SU-DHL-6 (cell line): Measurements from ENCODE around the gene PHKB.
"Not testable (repeated sequence)": the region's sequence is repeated elsewhere in the genome, so short reads cannot be mapped to it uniquely, and the experiment has no call there.

Experiments
- H2AFZ ChIP-seq: fragments of 200-600 bp; sonication (generic); 2 replicates; pipeline ENCODE4 v1.6.1; 2014; ENCODE audit warnings: low read depth, mild to moderate bottlenecking, moderate library complexity, mixed read lengths, antibody characterized with exemption, low read length; ENCODE audit not compliant: severe bottlenecking
- H3F3A ChIP-seq: fragments of 200-600 bp; shearing (Covaris generic); 2 replicates; pipeline ENCODE4 v1.6.0; 2016; ENCODE audit warnings: antibody characterized with exemption, mild to moderate bottlenecking; ENCODE audit not compliant: insufficient read depth
- H3K27ac ChIP-seq: fragments of 200-600 bp; sonication (generic); 2 replicates; pipeline ENCODE4 v1.5.1; 2016; ENCODE audit warnings: low read depth, mild to moderate bottlenecking, low read length, moderate library complexity, mixed read lengths
- H3K27me3 ChIP-seq: fragments of 200-600 bp; sonication (generic), shearing (Covaris generic); 2 replicates; pipeline ENCODE4 v1.6.0; 2014; ENCODE audit warnings: mild to moderate bottlenecking, low read length
- H3K36me3 ChIP-seq: fragments of 200-600 bp; sonication (generic); 2 replicates; pipeline ENCODE4 v1.6.1; 2014; ENCODE audit warnings: mild to moderate bottlenecking, low read length, mixed read lengths
- H3K4me2 ChIP-seq: fragments of 300-600, 200-600 bp; shearing (Covaris generic), sonication (generic); 2 replicates; pipeline ENCODE4 v1.6.0; 2014; ENCODE audit warnings: low read length, low read depth, mild to moderate bottlenecking; ENCODE audit not compliant: poor library complexity, severe bottlenecking
- H3K4me3 ChIP-seq: fragments of 200-600 bp; sonication (generic); 2 replicates; pipeline ENCODE4 v1.5.1; 2014; ENCODE audit warnings: antibody characterized with exemption, low read length, mild to moderate bottlenecking, mixed read lengths; ENCODE audit not compliant: insufficient read depth, poor library complexity, severe bottlenecking
- H3K79me2 ChIP-seq: fragments of 200-600 bp; sonication (generic); 2 replicates; pipeline ENCODE4 v1.6.1; 2014; ENCODE audit warnings: mild to moderate bottlenecking, low read length, moderate library complexity; ENCODE audit not compliant: insufficient read depth
- H3K9ac ChIP-seq: fragments of 200-600 bp; sonication (generic); 2 replicates; pipeline ENCODE4 v1.7.0; 2014; ENCODE audit warnings: mild to moderate bottlenecking, low read length
- H3K9me2 ChIP-seq: fragments of 200-600 bp; sonication (generic); replicated peaks from 2 replicates; pipeline ENCODE4 v1.6.1; 2014; ENCODE audit warnings: low read length; ENCODE audit not compliant: insufficient read depth
- H3K9me3 ChIP-seq: fragments of 200-600 bp; sonication (generic); 2 replicates; pipeline ENCODE4 v1.6.1; 2014; ENCODE audit warnings: low read length, mixed read lengths; ENCODE audit not compliant: insufficient read depth
- H4K20me1 ChIP-seq: fragments of 200-600 bp; sonication (generic); 2 replicates; pipeline ENCODE4 v1.6.1; 2014; ENCODE audit warnings: low read depth, mild to moderate bottlenecking, antibody characterized with exemption, low read length, moderate library complexity, mixed read lengths
- EZH2phosphoT487 ChIP-seq: fragments of 200-600 bp; sonication (generic), shearing (Covaris generic); conservative IDR thresholded peaks from 2 replicates; pipeline ENCODE4 v1.6.1; 2018; ENCODE audit warnings: mild to moderate bottlenecking, antibody characterized with exemption, low read length, moderate library complexity, mixed read lengths
- TF ChIP-seq, protein P1 (sequence below): fragments of 200-600 bp; sonication (generic); IDR thresholded peaks from one replicate; pipeline ENCODE4 v1.5.1; 2017; ENCODE audit warnings: antibody characterized with exemption, mild to moderate bottlenecking, low read length, moderate library complexity; ENCODE audit not compliant: insufficient read depth, poor library complexity, severe bottlenecking

Gene PHKB

DNA sequence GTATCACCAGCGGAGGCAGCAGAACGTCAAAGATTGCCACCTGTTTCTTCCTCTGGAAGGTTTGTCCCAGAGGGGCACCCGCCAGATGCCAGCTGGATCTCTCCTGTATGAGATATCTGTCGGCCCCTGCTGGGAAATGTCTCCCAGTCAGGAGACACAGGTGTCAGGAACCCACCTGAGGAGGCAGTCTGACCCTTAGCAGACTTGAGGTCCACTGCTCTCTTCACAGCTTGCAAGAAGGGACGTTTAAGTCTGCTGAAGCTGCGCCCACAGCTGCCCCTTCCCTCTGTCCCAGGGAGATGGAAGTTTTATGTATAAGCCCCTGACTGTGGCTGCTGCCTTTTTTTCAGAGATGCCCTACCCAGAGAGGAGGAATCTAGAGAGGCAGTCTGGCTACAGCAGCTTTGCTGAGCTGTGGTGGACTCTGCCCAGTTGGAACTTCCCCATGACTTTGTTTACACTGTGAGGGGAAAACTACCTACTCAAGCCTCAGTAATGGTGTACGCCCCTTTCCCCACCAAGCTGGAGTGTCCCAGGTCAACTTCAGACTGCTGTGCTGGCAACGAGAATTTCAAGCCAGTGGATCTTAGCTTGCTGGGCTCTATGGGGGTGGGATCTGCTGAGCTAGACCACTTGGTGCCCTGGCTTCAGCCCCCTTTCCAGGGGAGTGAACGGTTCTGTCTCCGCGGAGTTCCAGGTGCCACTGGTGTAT lies 92.9 kb downstream of the PHKB start:
- no peak overlapping the region for H3K27ac ChIP-seq
- 0 out of 2 replicates have a peak, but pooled peaks cover 4% of the 10 kb centered on the region for H3K36me3 ChIP-seq
- no peaks in the 10 kb centered on the region for H3K9me3 ChIP-seq
- no peak overlapping the region for H3K9ac ChIP-seq
- H3K4me2 ChIP-seq: no peak overlapping the region
- H3K4me3 ChIP-seq: no peak overlapping the region
- no peaks in the 10 kb centered on the region for H3F3A ChIP-seq
- no peak for TF ChIP-seq EZH2phosphoT487
- TF ChIP-seq, protein P1, sequence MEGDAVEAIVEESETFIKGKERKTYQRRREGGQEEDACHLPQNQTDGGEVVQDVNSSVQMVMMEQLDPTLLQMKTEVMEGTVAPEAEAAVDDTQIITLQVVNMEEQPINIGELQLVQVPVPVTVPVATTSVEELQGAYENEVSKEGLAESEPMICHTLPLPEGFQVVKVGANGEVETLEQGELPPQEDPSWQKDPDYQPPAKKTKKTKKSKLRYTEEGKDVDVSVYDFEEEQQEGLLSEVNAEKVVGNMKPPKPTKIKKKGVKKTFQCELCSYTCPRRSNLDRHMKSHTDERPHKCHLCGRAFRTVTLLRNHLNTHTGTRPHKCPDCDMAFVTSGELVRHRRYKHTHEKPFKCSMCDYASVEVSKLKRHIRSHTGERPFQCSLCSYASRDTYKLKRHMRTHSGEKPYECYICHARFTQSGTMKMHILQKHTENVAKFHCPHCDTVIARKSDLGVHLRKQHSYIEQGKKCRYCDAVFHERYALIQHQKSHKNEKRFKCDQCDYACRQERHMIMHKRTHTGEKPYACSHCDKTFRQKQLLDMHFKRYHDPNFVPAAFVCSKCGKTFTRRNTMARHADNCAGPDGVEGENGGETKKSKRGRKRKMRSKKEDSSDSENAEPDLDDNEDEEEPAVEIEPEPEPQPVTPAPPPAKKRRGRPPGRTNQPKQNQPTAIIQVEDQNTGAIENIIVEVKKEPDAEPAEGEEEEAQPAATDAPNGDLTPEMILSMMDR: no peak
- H3K79me2 ChIP-seq: no peaks in the 10 kb centered on the region
- H4K20me1 ChIP-seq: no peaks in the 10 kb centered on the region
- no peak overlapping the region for H2AFZ ChIP-seq
- H3K9me2 ChIP-seq: no peaks in the 10 kb centered on the region
- no peaks in the 10 kb centered on the region for H3K27me3 ChIP-seq

DNA sequence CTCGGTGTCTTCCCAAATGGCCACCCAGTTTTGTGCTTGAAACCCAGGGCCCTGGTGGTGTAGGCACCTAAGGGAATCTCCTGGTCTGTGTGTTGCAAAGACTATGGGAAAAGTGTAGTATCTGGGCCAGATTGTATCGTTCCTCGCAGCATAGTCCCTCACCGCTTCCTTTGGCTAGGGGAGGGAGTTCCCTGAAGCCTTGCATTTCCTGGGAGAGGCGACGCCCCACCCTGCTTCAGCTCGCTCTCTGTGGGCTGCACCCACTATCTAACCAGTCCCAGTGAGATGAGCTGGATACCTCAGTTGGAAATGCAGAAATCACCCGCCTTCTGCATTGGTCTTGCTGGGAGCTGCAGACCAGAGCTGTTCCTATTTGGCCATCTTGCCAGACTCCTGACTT lies 93.5 kb downstream of the PHKB start:
- not testable (repeated sequence) for H3F3A ChIP-seq, H3K9me2 ChIP-seq, H3K9me3 ChIP-seq, H3K36me3 ChIP-seq, H3K27ac ChIP-seq, H3K4me2 ChIP-seq, H3K9ac ChIP-seq, H3K4me3 ChIP-seq, H3K27me3 ChIP-seq, H3K79me2 ChIP-seq, H2AFZ ChIP-seq, H4K20me1 ChIP-seq

- Histone ChIP-seq H3K79me2 (no peaks in the 10 kb centered on the region), H2AFZ (no peak overlapping the region), H3K9me3 (no peaks in the 10 kb centered on the region), H3K4me3 (no peak overlapping the region), H3F3A (no peaks in the 10 kb centered on the region), H3K4me2 (no peak overlapping the region), H3K9ac (no peak overlapping the region), H4K20me1 (no peaks in the 10 kb centered on the region), H3K27me3 (no peaks in the 10 kb centered on the region), H3K36me3 (no peaks in the 10 kb centered on the region), H3K27ac (no peak overlapping the region), H3K9me2 (no peaks in the 10 kb centered on the region)
- TF ChIP-seq EZH2phosphoT487: no peak
- TF ChIP-seq, protein P1: no peak
Measured at GRCh38 chr16:47561286-47561685, 100.2 kb downstream of the PHKB start.

GRCh38 chr16:47562366-47562765 lies 101.2 kb downstream of the PHKB start:
- Histone ChIP-seq H3K36me3 (no peaks in the 10 kb centered on the region), H3K9me3 (no peaks in the 10 kb centered on the region), H3K27ac (no peak overlapping the region), H3F3A (no peaks in the 10 kb centered on the region), H3K79me2 (no peaks in the 10 kb centered on the region), H4K20me1 (no peaks in the 10 kb centered on the region), H2AFZ (no peak overlapping the region), H3K4me2 (no peak overlapping the region), H3K9ac (no peak overlapping the region), H3K9me2 (no peaks in the 10 kb centered on the region), H3K4me3 (no peak overlapping the region), H3K27me3 (no peaks in the 10 kb centered on the region)
- TF ChIP-seq, protein P1: no peak
- no peak for TF ChIP-seq EZH2phosphoT487
